Left ventricle myocardium inferior (tissue), 1 donor: Measurements from ENCODE around the gene DIDO1. TPM values are rescaled to one million over a fixed set of nuclear protein-coding genes. Genes with fewer than 3 reads are reported as not detected.

Experiments
- DNase-seq: peaks from one replicate; pipeline ENCODE4 v3.0.0-alpha.2; 2020
- H3K27ac ChIP-seq: fragments of 200-600 bp; replicated peaks from 2 replicates; pipeline ENCODE4 v1.8.0; 2021
- H3K27me3 ChIP-seq: fragments of 200-600 bp; 2 replicates; pipeline ENCODE4 v1.8.0; 2021; ENCODE audit warnings: low read depth
- H3K36me3 ChIP-seq: fragments of 200-600 bp; 2 replicates; pipeline ENCODE4 v1.8.0; 2021
- H3K4me1 ChIP-seq: fragments of 200-600 bp; 2 replicates; pipeline ENCODE4 v1.8.0; 2021
- H3K4me3 ChIP-seq: fragments of 200-600 bp; 2 replicates; pipeline ENCODE4 v1.8.0; 2021; ENCODE audit warnings: mild to moderate bottlenecking, moderate library complexity
- H3K9me3 ChIP-seq: fragments of 200-600 bp; replicated peaks from 2 replicates; pipeline ENCODE4 v1.8.0; 2021
- intact Hi-C: fragments of 100-400 bp; cut with micrococcal nuclease; formaldehyde crosslinking; loops from one replicate; pipeline ENCODE4 v1.11.0; 2022
- total RNA-seq: library from RNA; stranded (reverse); fragmentation: NEBNext Ultra II Directional; extraction: Animal tissue kit (Norgen Biotek cat#: 25700); gene quantifications from one replicate; pipeline ENCODE4 v1.2.1, GENCODE V29; 2021
- TF ChIP-seq, protein P1 (sequence below): fragments of 200-600 bp; IDR thresholded peaks from 2 replicates; pipeline ENCODE4 v1.8.0; 2021; ENCODE audit warnings: antibody characterized with exemption, mild to moderate bottlenecking, borderline replicate concordance
- donor health status: DM: no; HTN: yes; CAD: no; lungs with severe emphysema.

Gene DIDO1
- total RNA-seq, 1 donor from 2014 or later: 37.0 TPM

- H3K27me3 ChIP-seq: no peaks in the 10 kb centered on the region
- no peak for DNase-seq
- peak overlapping the region; percentile 27 for H3K27ac ChIP-seq
- H3K36me3 ChIP-seq: peaks cover 12% of the 10 kb centered on the region
- intact Hi-C loops: no loop called here
- H3K9me3 ChIP-seq: no peaks in the 10 kb centered on the region
- TF ChIP-seq, protein P1, sequence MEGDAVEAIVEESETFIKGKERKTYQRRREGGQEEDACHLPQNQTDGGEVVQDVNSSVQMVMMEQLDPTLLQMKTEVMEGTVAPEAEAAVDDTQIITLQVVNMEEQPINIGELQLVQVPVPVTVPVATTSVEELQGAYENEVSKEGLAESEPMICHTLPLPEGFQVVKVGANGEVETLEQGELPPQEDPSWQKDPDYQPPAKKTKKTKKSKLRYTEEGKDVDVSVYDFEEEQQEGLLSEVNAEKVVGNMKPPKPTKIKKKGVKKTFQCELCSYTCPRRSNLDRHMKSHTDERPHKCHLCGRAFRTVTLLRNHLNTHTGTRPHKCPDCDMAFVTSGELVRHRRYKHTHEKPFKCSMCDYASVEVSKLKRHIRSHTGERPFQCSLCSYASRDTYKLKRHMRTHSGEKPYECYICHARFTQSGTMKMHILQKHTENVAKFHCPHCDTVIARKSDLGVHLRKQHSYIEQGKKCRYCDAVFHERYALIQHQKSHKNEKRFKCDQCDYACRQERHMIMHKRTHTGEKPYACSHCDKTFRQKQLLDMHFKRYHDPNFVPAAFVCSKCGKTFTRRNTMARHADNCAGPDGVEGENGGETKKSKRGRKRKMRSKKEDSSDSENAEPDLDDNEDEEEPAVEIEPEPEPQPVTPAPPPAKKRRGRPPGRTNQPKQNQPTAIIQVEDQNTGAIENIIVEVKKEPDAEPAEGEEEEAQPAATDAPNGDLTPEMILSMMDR: no peak
- peaks cover 21% of the 10 kb centered on the region for H3K4me1 ChIP-seq
- peak overlapping the region; percentile 65 for H3K4me3 ChIP-seq
Observed at GRCh38 chr20:62860924-62861691, 65.2 kb downstream of the DIDO1 start.

- Histone ChIP-seq H3K27ac (no peak overlapping the region), H3K36me3 (peaks cover 17% of the 10 kb centered on the region), H3K9me3 (no peaks in the 10 kb centered on the region), H3K27me3 (no peaks in the 10 kb centered on the region), H3K4me3 (peak overlapping the region; percentile 65), H3K4me1 (peaks cover 21% of the 10 kb centered on the region)
- intact Hi-C loops: no loop called here
- TF ChIP-seq, protein P1: no peak
- DNase-seq: no peak
Observed at GRCh38 chr20:62860391-62860923, 65.8 kb downstream of the DIDO1 start.

GRCh38 chr20:62859721-62860120 lies 66.6 kb downstream of the DIDO1 start:
- Histone ChIP-seq H3K27ac (no peak overlapping the region), H3K4me1 (peaks cover 21% of the 10 kb centered on the region), H3K36me3 (peaks cover 24% of the 10 kb centered on the region), H3K9me3 (no peaks in the 10 kb centered on the region), H3K4me3 (no peak overlapping the region), H3K27me3 (no peaks in the 10 kb centered on the region)
- TF ChIP-seq, protein P1: no peak
- DNase-seq: no peak
- intact Hi-C loops: no loop called here

DNA sequence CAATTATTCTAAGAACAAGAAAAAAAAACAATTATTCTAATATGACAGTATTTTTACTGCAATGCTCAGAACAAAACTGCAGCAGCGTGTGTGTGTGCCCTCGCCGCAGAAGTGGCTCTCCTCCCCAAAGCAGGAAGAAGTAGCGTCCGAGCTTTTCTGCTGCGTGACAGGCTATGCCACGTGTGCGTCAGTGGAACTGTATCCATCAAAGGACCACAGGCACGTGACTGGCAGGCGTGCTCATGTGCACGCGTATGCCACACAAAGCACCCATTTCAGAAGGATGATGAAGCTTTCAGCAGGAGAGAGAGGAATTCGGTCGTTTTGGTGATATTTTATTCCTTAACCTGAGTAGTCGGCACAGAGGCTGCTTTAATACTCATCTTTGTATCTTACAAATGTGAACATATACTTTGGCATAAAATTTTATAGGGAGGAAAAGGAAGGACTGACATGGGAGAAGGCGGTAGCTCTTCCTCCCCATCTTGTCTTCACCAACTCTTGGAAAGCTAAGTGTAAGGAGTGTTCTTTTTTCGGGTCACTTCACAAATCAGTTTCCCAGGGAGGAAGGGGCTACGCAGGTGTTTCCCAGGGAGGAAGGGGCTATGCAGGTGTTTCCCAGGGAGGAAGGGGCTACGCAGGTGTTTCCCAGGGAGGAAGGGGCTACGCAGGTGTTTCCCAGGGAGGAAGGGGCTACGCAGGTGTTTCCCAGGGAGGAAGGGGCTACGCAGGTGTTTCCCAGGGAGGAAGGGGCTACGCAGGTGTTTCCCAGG lies 68.1 kb downstream of the DIDO1 start:
- intact Hi-C loops: no loop called here
- no peak overlapping the region for H3K4me3 ChIP-seq
- H3K36me3 ChIP-seq: peaks cover 29% of the 10 kb centered on the region
- H3K27me3 ChIP-seq: no peaks in the 10 kb centered on the region
- H3K27ac ChIP-seq: no peak overlapping the region
- peaks cover 21% of the 10 kb centered on the region for H3K4me1 ChIP-seq
- no peaks in the 10 kb centered on the region for H3K9me3 ChIP-seq
- DNase-seq: no peak
- TF ChIP-seq, protein P1: no peak

GRCh38 chr20:62856931-62857619 lies 69.2 kb downstream of the DIDO1 start:
- H3K36me3 ChIP-seq: peaks cover 37% of the 10 kb centered on the region
- intact Hi-C loops: no loop called here
- peaks cover 15% of the 10 kb centered on the region for H3K4me1 ChIP-seq
- H3K27me3 ChIP-seq: no peaks in the 10 kb centered on the region
- TF ChIP-seq, protein P1: no peak
- H3K9me3 ChIP-seq: no peaks in the 10 kb centered on the region
- no peak for DNase-seq
- H3K4me3 ChIP-seq: no peak overlapping the region
- H3K27ac ChIP-seq: no peak overlapping the region
